COLO668 (cell line): Measurements from ENCODE around the gene HOXA7.

Experiments
- DNase-seq: peaks from one replicate; lab custom pipeline; 2025; ENCODE audit not compliant: unreplicated experiment; lab: John Stamatoyannopoulos, UW

Gene HOXA7

GRCh38 chr7:27171637-27172314, 15.3 kb upstream of the HOXA7 start:
- DNase-seq, result peak; percentile 73

- peak; percentile 70 for DNase-seq
Observed at GRCh38 chr7:27171325-27171636, 14.8 kb upstream of the HOXA7 start.

GRCh38 chr7:27170426-27171324, 14.2 kb upstream of the HOXA7 start:
- no peak for DNase-seq

GRCh38 chr7:27169658-27170425, 13.4 kb upstream of the HOXA7 start:
- DNase-seq, result peak; percentile 85

GRCh38 chr7:27168265-27168947, 11.9 kb upstream of the HOXA7 start:
- no peak for DNase-seq

DNA sequence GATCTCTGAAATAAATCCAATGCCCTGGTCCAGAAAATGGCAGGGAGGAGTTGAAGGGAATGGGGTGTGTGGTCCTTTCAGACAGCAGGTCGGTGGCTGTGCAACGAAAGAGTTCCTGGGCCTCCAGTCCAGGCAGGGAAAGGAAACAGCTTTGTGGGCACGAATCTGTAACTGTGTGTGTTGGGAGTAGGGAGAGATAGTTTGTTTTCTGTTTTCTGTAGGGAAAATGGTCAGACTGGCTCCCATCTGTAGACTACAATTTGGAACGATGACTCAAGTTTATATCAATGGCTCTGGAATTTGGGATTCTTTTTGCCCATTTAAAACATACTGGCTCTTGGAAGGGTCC, 11.4 kb upstream of the HOXA7 start:
- no peak for DNase-seq

DNA sequence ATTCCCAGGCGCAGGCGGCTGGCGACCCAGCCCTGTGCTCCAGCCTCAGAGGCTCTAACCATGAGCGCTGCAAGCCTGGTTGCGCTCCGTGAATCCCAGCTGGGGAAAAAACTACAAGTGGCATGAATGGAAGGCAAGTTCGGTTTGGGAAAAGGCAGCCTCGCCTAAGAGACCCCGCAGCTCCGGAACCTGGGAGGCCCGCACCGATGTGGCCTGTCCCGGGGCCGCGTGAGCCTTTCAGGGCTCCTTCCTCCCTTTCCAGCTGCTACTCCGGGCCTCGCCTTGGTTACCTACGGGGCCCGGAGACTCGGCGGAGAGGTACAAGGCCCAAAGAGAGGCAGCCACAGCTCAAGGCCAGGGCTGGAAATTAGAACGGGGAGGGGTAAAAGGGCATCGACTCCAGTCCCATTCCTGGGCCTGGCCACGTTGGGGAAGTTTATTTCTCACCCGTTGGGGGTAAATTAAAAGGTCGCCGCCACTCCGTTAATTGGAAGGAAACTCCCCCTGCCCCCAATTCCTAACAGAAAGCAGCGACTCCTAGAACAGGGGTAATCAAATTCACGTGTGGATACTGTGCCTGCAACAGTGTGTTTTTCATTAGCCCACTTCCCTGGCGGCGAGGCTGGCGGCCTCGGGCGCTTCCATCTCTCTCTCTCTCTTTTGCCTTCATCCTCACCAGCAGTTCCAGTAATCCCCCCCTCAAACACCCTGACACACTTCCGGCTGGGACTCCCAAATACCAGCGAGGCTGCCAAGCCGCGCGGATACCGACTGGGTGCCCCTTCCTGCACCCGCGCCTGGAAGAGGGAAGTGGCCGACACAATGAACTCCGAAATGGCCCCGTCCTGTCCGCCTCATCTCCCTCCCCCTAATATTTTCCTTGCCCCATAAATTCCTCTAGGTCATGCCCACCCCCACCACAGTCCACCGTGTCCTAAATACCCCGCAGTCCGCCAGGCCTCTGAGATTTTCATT, 10.3 kb upstream of the HOXA7 start:
- no peak for DNase-seq

GRCh38 chr7:27165996-27166530, 9.6 kb upstream of the HOXA7 start:
- DNase-seq, result no peak

DNA sequence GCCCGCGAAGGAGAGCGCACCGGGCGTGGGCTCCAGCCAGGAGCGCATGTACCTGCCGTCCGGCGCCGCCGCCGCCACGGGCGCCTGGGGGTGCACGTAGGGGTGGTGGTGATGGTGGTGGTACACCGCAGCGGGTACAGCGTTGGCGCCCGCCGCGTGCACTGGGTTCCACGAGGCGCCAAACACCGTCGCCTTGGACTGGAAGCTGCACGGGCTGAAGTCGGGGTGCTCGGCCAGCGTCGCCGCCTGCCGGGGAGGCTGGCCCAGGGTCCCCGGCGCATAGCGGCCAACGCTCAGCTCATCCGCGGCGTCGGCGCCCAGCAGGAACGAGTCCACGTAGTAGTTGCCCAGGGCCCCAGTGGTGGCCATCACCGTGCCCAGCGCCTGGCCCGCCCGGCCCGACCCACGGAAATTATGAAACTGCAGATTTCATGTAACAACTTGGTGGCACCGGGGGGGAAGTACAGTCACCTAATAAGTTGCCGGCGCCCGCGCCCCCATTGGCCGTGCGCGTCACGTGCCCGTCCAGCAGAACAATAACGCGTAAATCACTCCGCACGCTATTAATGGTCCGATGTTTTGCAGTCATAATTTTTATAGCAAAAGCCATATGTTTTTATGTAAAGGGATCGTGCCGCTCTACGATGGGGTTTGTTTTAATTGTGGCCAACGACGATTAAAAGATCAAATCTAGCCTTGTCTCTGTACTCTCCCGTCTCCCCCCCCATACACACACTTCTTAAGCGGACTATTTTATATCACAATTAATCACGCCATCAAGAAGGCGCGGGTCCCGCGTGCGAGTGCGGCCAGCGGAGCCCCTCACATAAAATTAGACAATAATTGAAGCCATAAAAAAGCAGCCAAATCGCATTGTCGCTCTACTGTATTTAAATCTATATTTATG, 8.9 kb upstream of the HOXA7 start, which contains the start of gene HOXA9:
Gene HOXA9, minus strand, starts transcription at position 449 of the 907 bp plus-strand sequence. Its CDS starts 80 bp downstream, at position 369.
- DNase-seq, result peak; percentile 90

- DNase-seq, result no peak
Observed at GRCh38 chr7:27164367-27165088, 8.1 kb upstream of the HOXA7 start.

DNA sequence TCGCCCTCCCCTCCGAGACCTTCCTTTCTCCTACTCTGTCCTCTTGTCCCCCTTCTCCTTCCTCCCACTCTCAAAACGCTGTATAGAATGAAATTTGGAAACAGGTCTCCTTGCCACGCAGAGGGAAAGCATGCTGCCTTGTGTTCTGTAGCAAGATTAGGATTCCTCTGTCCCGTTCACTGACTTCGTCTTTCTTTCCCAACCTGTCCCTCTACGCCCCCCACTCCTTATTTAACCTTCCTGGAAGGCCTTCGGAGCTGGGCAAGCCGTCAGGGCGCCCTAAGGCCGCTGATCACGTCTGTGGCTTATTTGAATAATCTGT, 7.5 kb upstream of the HOXA7 start:
- no peak for DNase-seq

DNA sequence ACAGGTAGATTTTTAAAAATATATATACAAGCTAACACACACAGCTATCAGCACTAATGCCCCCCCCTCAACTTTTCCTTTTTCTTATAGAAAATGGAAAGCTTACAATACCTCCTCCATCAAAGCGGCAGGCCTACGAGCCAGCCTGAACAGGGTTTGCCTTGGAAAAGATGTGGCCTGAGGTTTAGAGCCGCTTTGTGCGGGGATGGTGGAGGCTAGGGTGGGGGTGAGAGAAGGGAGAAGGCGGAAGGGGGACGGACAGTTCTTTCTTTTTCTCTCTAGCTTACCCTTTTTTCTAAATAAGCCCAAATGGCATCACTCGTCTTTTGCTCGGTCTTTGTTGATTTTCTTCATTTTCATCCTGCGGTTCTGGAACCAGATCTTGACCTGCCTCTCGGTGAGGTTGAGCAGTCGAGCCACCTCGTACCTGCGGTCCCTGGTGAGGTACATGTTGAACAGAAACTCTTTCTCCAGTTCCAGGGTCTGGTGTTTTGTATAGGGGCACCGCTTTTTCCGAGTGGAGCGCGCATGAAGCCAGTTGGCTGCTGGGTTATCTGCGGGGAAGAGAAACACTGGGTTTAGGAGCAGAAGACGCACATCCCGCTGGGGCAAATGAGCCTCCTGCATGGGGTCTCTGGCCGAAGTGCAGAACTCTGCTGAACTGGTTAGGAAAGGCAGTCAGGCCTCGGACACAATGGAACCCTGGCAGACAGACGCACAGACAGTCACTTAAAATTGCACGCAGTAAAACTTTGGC, 7.0 kb upstream of the HOXA7 start:
- no peak for DNase-seq

GRCh38 chr7:27162561-27163287, 6.2 kb upstream of the HOXA7 start:
- no peak for DNase-seq

DNA sequence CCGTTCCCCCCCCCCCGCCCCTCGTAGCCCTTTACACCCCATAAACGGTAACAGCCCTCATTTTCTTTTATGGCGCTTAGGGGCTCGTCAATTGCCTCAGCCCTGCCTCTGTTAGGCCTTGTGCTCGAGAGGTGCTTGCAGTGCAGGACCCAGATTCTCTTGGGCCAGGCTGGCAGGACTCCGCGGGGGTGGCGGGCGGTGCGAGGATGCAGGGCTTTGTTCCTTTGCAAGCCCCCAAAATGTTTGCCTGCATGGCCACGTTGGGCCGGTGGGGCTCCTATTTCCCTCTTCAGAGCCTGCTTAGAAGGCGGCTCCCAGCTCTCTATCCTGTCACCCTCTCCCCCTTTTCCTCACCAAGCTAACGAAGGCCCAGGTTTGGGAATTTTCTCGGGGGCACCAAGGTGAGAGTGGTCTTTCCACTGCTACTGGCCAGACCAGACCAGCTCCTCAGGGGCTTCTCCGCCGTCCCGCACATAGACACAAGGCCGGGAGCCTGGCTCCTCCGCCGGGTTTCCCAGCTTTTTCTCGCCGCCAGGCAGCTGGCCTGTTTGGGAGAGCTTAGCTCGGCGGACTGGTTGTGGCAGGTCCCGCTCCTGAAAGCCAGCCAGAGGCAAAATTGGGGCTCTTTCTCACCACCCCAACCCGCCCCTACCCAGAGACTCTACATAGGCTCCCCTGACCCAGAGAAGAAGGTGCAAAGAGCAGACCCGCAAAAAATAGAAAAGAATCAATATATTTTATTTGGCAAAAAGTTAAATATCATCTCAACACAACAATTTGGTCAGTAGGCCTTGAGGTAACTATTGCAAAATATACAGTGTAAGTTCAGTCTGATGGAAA, 5.5 kb upstream of the HOXA7 start:
- DNase-seq, result no peak

GRCh38 chr7:27161214-27161720, 4.8 kb upstream of the HOXA7 start:
- no peak for DNase-seq
